Naive thymus-derived CD4-positive, alpha-beta T cell (primary cell): Measurements from ENCODE around the gene CENPQ. TPM values are rescaled to one million over a fixed set of nuclear protein-coding genes. Genes with fewer than 3 reads are reported as not detected.

Experiments used
- ATAC-seq: fragments of 150-1000 bp; cut with Tn5 transposase; 2 replicates; pipeline ENCODE4 v1.10.0; 2021; ENCODE audit warnings: mild to moderate bottlenecking, moderate library complexity
- CTCF ChIA-PET: fragments of 350-600 bp; sonication (Branson Sonifier 250); formaldehyde crosslinking; loops from one replicate; lab custom pipeline; 2021; ENCODE audit warnings: antibody characterized with exemption; lab: Charles Lee
- POLR2A ChIA-PET: fragments of 350-600 bp; sonication (Branson Sonifier 250); formaldehyde crosslinking; loops from one replicate; lab custom pipeline; 2021; ENCODE audit warnings: antibody characterized with exemption, inconsistent platforms; lab: Charles Lee
- DNase-seq, 9 donors: peaks; one replicate each; pipeline versions ENCODE4 v3.0.0 to v3.0.0-alpha.2; 2020 to 2022; ENCODE audit warnings: mixed read lengths in 1 of 9
- H3K27ac ChIP-seq: one replicate; pipeline ENCODE4 v1.7.0; 2013; ENCODE audit warnings: mild to moderate bottlenecking, low read depth, low read length, moderate library complexity
- H3K27me3 ChIP-seq, 2 donors: one replicate each; pipeline ENCODE4 v1.7.0; 2013; ENCODE audit warnings: low read length in 2 of 2, mild to moderate bottlenecking in 2 of 2, moderate library complexity in 2 of 2; ENCODE audit not compliant: control insufficient read depth in 2 of 2, insufficient read depth in 2 of 2
- H3K36me3 ChIP-seq, 3 experiments: 1 replicate in 2 of 3; 2 replicates in 1 of 3; pipeline ENCODE4 v1.7.0; 2013; ENCODE audit warnings: low read length in 3 of 3, mild to moderate bottlenecking in 3 of 3, moderate library complexity in 1 of 3; ENCODE audit not compliant: insufficient read depth in 3 of 3, control insufficient read depth in 2 of 3
- H3K4me1 ChIP-seq, 2 donors: one replicate each; pipeline ENCODE4 v1.7.0; 2013; ENCODE audit warnings: low read length in 2 of 2, mild to moderate bottlenecking in 2 of 2, moderate library complexity in 1 of 2; ENCODE audit not compliant: control insufficient read depth in 2 of 2, insufficient read depth in 2 of 2
- H3K4me3 ChIP-seq: 2 replicates; pipeline ENCODE4 v1.7.0; 2013; ENCODE audit warnings: mild to moderate bottlenecking, low read length
- H3K9me3 ChIP-seq, 3 experiments: 1 replicate in 2 of 3; 2 replicates in 1 of 3; pipeline ENCODE4 v1.7.0; 2013; ENCODE audit warnings: low read length in 3 of 3; ENCODE audit not compliant: control insufficient read depth in 2 of 3
- H3K27ac Mint-ChIP-seq, 9 donors: one replicate each; pipeline ENCODE4 v1.8.0; 2020 to 2022; ENCODE audit warnings: mixed read lengths in 9 of 9, mild to moderate bottlenecking in 8 of 9, moderate library complexity in 5 of 9, inconsistent platforms in 2 of 9
- H3K27me3 Mint-ChIP-seq, 5 donors: one replicate each; pipeline ENCODE4 v1.8.0; 2021 to 2022; ENCODE audit warnings: mixed read lengths in 5 of 5, mild to moderate bottlenecking in 1 of 5
- H3K36me3 Mint-ChIP-seq, 5 donors: one replicate each; pipeline ENCODE4 v1.8.0; 2020 to 2022; ENCODE audit warnings: mixed read lengths in 5 of 5, mild to moderate bottlenecking in 3 of 5, inconsistent platforms in 1 of 5
- H3K4me1 Mint-ChIP-seq, 7 donors: one replicate each; pipeline ENCODE4 v1.8.0; 2020 to 2022; ENCODE audit warnings: mixed read lengths in 7 of 7, mild to moderate bottlenecking in 3 of 7, inconsistent platforms in 1 of 7
- H3K4me3 Mint-ChIP-seq, 10 donors: one replicate each; pipeline ENCODE4 v1.8.0; 2020 to 2022; ENCODE audit warnings: mild to moderate bottlenecking in 10 of 10, mixed read lengths in 10 of 10, moderate library complexity in 6 of 10, inconsistent platforms in 2 of 10
- H3K9me3 Mint-ChIP-seq, 11 donors: one replicate each; pipeline ENCODE4 v1.8.0; 2020 to 2022; ENCODE audit warnings: mixed read lengths in 11 of 11, mild to moderate bottlenecking in 4 of 11, inconsistent platforms in 1 of 11, moderate library complexity in 1 of 11
- intact Hi-C, 2 donors: fragments of 100-400 bp; cut with micrococcal nuclease; formaldehyde crosslinking; loops; one replicate each; pipeline ENCODE4 v1.15.1; 2023
- polyA plus RNA-seq, 2 donors: library from polyadenylated mRNA; unstranded; fragments of 300-500 nt; fragmentation: Illumina TruSeq; gene quantifications; one replicate each; pipeline ENCODE4 v1.2.3, GENCODE V29; 2021
- total RNA-seq, 6 experiments: library from RNA in 5 of 6; stranded (reverse) in 5 of 6; gene quantifications; 1 replicate in 5 of 6; 2 replicates in 1 of 6; pipeline ENCODE4 v1.2.3 and lab custom pipeline; 2021 to 2026

The CENPQ gene
- total and polyA plus RNA-seq, 7 experiments from 2014 or later = 1.2 to 11.4 (median 3.3) TPM

DNA sequence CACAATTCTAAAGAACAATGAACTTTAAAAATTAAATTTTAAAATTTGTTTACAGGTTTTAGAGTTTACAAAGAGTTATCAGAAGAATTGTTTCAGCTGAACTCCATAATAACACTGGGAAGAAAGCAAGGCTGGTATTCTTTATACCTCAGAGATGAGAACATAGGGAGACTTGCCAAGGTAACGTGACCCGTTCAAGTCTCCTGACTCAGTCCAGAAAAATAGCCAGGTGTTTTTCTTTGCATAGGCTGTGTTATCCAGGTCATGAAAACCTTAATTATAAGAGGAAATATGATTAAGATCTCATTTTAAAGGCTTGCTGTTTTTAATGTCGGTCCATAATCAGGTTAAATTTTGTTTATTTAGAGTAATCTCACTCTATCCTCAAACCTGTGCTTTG, 78.8 kb downstream of the CENPQ start:
- Histone ChIP-seq H3K27ac (no peak overlapping the region), H3K9me3 (no peaks in the 10 kb centered on the region), H3K4me3 (no peak overlapping the region), H3K36me3 (no peaks in the 10 kb centered on the region), H3K27me3 (peaks cover 0 to 3% of the 10 kb centered on the region in 2 donors), H3K4me1 (no peaks in the 10 kb centered on the region)
- no peaks in the 10 kb centered on the region for H3K36me3 Mint-ChIP-seq
- ChIA-PET CTCF (interaction anchor here (1.0 to 1.1 kb wide), 2 partner anchors 11 to 33 kb away, joined by 3 read pairs; no protein-coding TSS in a partner anchor), POLR2A (no interaction called here)
- no peak for DNase-seq
- no peak overlapping the region for H3K27ac Mint-ChIP-seq
- peaks cover 0 to 3% (median 0%) of the 10 kb centered on the region in 11 donors for H3K9me3 Mint-ChIP-seq
- H3K4me1 Mint-ChIP-seq = peaks cover 0 to 1% (median 0%) of the 10 kb centered on the region in 7 donors
- no peak for ATAC-seq
- H3K4me3 Mint-ChIP-seq = no peak overlapping the region
- H3K27me3 Mint-ChIP-seq = peaks cover 4 to 19% (median 5%) of the 10 kb centered on the region in 5 donors
- intact Hi-C loops = no loop called here

Other genes starting within 250 kb of the CENPQ start
- gene MMUT, start 117 bp upstream of the CENPQ start, total RNA-seq = 10 to 100 TPM in 3 of 5 experiments, 1 to 10 TPM in 2; 6.5 to 15.4 (median 12.5) TPM
- gene MMUT, start 117 bp upstream of the CENPQ start, polyA plus RNA-seq = 10 to 100 TPM in 1 of 2 donors, 1 to 10 TPM in 1; 10.0 to 12.4 TPM
- gene GLYATL3, start 36.6 kb downstream of the CENPQ start, total RNA-seq = not detected
- gene GLYATL3, start 36.6 kb downstream of the CENPQ start, polyA plus RNA-seq = not detected
- under 1 TPM in 1 of 5 experiments, not detected in 4; 0.29 TPM for gene C6orf141, start 87.3 kb downstream of the CENPQ start, total RNA-seq
- gene C6orf141, start 87.3 kb downstream of the CENPQ start, polyA plus RNA-seq = not detected
- gene RHAG, start 173.5 kb downstream of the CENPQ start, total RNA-seq = not detected
- not detected for gene RHAG, start 173.5 kb downstream of the CENPQ start, polyA plus RNA-seq